Measurements from ENCODE around the gene TRPC4AP.

Gene TRPC4AP

DNA sequence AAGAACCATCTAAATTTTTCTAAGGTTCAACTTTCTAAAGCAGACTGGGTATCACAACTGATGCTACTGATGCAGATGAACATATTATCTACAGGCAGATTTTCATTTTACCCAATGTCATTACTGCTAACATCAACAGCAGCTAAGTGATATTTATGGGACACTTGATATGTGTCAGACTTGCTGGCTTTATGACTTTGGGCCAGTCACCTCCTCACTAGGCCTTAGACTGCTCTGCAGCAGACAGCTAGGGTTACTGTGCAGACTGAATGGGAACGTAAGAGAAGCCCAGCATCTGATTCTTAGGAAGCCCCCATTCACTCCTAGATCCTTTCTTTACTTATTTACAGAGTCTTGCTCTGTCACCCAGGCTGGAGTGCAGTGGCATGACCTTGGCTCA lies 70.8 kb downstream of the TRPC4AP start:
- H3K4me1 ChIP-seq (ENCODE audit: insufficient read depth, low read length): no peaks in the 10 kb centered on the region
- no peaks in the 10 kb centered on the region for H3K9me3 ChIP-seq (ENCODE audit: control insufficient read depth, insufficient read depth, low read length)
- H3K36me3 ChIP-seq (ENCODE audit: insufficient read depth, low read length): no peaks in the 10 kb centered on the region; the same call in 1 of the 2 replicates
- no peak overlapping the region for H3K9ac ChIP-seq (ENCODE audit: low read depth, low read length)

DNA sequence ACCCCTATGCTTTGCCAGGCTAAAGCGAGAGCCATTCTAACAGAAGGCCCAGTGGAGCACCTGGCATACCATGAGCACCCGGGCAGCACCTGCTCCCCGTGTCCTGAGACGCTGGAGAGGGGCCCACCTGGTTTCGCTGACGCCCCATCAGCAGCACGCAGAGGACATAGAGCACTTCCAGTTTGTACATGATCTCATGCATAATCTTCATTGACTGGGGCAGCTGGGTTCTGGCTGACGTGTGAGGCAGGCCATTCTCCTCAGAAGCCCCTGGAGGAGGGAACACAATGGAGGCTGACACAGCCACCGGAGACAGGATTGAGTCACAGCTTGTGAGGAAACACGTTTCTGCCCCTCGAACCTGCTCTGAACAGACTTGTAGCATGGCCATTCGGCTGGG lies 71.5 kb downstream of the TRPC4AP start:
- Histone ChIP-seq H3K9ac (ENCODE audit: low read depth, low read length) (no peak overlapping the region), H3K4me1 (ENCODE audit: insufficient read depth, low read length) (no peaks in the 10 kb centered on the region), H3K36me3 (ENCODE audit: insufficient read depth, low read length) (peaks cover 2% of the 10 kb centered on the region), H3K9me3 (ENCODE audit: control insufficient read depth, insufficient read depth, low read length) (no peaks in the 10 kb centered on the region)

DNA sequence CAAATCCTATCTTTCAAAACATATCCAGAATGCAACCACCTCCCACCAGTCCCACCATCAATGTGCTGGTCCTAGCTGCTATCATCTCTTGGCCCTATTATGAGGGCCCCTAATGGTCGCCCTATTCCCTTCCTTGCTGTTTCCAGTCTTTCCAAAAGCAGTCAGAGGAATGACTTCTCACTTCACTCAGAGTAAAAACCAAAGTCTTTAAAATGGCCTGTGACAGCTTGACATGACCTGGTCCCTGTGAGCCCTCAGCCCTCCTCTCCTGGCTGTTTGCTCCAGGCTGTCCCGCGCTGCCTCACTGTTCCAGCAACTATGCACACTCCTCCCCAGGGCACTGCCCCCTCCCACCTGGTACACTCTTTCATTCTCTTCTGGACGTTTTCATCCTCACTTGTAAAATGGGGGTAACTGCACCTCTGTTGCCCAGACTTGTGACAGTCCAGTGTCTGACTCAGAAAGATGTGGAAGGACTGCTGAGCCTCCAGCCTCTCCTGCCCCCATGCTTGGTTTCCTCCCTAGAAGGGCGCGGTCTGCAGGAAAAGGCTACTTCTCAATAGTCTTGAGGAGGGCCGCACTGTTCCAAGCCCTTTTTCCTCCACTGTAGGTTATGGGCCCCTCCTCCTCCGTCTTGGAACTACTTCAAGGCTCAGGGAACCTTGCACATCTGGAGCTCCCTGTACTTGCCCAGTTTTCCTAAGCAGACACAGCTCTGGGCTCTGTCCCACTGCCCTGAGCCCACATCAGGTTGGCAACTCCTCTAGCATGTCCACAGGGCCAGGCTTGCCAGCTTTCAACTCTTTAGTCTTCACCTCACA lies 72.3 kb downstream of the TRPC4AP start:
- Histone ChIP-seq H3K4me1 (ENCODE audit: insufficient read depth, low read length) (no peaks in the 10 kb centered on the region), H3K36me3 (ENCODE audit: insufficient read depth, low read length) (peaks cover 6% of the 10 kb centered on the region), H3K9ac (ENCODE audit: low read depth, low read length) (no peak overlapping the region), H3K9me3 (ENCODE audit: control insufficient read depth, insufficient read depth, low read length) (no peaks in the 10 kb centered on the region)

DNA sequence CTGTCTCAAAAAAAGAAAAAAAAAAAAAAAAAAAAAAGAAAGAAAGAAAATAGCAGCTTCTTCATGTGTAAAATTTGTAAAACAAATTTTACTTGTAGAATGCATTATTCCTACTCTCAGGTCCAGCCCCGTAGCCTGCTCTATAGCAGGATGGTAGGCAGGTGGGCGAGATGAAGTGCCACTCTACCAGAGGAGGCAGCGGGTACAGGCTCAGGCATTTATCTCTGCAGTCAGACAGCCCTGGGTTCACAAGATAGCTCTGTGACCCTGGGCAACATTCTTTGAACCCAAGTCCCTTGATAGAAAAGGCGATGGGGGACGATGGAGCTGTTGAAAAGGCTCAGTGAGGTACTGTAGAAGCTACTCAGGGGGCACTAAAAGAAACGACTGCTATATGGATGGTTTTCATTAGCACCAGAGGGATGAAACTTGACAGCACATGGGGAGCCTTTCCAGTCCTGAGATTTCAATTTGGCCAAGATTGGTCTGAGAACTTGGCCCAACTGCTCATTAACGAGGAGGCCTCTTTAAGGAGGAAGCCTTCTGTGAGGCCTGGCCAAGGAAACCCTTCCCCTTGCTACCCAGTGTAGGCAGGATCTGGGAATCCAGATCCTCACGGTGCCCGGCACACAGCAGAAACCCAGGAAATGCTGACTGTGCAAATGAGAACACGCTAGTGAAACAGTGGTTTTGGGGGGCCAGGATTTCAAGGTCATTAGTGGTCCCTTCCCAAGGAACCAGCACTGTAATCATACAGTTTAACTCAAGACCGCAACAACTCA lies 73.8 kb downstream of the TRPC4AP start:
- Histone ChIP-seq H3K9ac (ENCODE audit: low read depth, low read length) (no peak overlapping the region), H3K9me3 (ENCODE audit: control insufficient read depth, insufficient read depth, low read length) (no peaks in the 10 kb centered on the region), H3K4me1 (ENCODE audit: insufficient read depth, low read length) (no peaks in the 10 kb centered on the region), H3K36me3 (ENCODE audit: insufficient read depth, low read length) (peaks cover 6% of the 10 kb centered on the region)

DNA sequence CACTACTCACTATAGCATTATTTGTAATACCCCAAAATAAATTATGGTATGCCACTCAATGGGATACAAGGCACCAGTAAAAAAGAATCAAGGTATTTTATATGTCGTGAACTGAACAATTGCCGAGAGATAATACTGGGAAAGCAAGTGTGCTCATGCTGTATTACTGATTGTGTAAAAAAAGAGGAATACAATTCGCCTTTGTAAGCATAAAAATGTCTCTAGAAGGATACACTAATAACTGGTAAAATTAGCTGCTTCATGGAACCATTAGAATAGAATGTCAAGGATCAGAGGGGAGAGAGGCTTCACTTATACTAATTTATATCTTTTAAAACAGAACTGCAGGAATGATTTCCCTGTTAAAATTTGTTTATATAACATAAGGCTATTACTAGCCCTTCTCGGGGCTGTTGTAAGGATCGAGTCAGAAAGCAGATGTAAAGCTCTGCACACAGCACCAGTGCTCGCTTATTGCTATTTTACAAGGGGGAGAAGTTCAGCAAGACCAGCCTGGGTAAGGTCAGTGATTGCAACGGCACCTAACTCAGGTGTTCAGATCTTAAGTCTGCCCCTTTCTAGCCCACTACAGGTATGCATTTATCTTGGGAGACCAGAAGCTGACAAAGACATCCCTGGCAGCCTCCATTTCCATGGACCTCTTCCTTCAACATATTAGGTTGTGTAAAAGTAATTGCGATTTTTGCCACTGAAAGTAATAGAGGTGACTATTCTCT lies 75.3 kb downstream of the TRPC4AP start:
- Histone ChIP-seq H3K9ac (ENCODE audit: low read depth, low read length) (no peak overlapping the region), H3K4me1 (ENCODE audit: insufficient read depth, low read length) (no peaks in the 10 kb centered on the region), H3K36me3 (ENCODE audit: insufficient read depth, low read length) (peaks cover 13% of the 10 kb centered on the region), H3K9me3 (ENCODE audit: control insufficient read depth, insufficient read depth, low read length) (no peaks in the 10 kb centered on the region)

DNA sequence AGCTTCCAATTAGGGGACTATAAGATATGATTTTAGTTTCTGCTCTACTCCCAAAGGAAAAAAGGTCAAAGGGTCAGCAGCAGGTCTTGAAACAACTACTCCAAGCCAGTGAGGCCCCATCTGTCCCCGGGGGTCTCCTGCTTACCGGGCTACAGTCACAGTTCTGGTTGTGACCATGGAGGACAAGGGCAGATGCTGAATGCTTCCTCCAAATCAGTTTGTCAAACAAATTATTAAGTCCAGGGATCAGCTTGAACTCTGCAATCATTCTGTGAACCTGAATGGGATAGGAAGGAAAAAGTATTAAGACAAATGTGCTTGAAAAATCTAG lies 76.8 kb downstream of the TRPC4AP start:
- Histone ChIP-seq H3K9me3 (ENCODE audit: control insufficient read depth, insufficient read depth, low read length) (no peaks in the 10 kb centered on the region), H3K4me1 (ENCODE audit: insufficient read depth, low read length) (no peaks in the 10 kb centered on the region), H3K36me3 (ENCODE audit: insufficient read depth, low read length) (peaks cover 17% of the 10 kb centered on the region), H3K9ac (ENCODE audit: low read depth, low read length) (no peak overlapping the region)

DNA sequence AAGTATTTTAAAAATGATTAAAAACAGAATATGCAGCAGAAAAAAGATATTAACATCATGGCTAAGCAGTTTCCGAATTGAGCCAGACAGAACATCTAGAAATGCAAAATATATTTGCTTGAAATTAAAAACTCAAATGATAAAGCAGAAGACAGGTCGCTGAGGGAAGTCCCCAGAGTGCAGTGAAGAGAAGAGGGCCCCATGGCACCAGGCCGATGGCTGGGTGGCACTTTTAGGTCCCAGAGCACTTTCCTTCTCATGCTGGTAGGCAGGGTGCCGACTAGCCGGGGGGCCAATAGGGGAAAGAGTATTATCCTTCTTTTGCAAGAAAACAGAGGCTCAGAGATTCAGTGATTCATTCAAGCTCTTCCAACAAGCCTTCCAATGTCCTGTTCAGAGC lies 78.1 kb downstream of the TRPC4AP start:
- no peaks in the 10 kb centered on the region; the same call in 1 of the 2 replicates for H3K4me1 ChIP-seq (ENCODE audit: insufficient read depth, low read length)
- no peaks in the 10 kb centered on the region for H3K9me3 ChIP-seq (ENCODE audit: control insufficient read depth, insufficient read depth, low read length)
- peaks cover 17% of the 10 kb centered on the region for H3K36me3 ChIP-seq (ENCODE audit: insufficient read depth, low read length)
- no peak overlapping the region for H3K9ac ChIP-seq (ENCODE audit: low read depth, low read length)

DNA sequence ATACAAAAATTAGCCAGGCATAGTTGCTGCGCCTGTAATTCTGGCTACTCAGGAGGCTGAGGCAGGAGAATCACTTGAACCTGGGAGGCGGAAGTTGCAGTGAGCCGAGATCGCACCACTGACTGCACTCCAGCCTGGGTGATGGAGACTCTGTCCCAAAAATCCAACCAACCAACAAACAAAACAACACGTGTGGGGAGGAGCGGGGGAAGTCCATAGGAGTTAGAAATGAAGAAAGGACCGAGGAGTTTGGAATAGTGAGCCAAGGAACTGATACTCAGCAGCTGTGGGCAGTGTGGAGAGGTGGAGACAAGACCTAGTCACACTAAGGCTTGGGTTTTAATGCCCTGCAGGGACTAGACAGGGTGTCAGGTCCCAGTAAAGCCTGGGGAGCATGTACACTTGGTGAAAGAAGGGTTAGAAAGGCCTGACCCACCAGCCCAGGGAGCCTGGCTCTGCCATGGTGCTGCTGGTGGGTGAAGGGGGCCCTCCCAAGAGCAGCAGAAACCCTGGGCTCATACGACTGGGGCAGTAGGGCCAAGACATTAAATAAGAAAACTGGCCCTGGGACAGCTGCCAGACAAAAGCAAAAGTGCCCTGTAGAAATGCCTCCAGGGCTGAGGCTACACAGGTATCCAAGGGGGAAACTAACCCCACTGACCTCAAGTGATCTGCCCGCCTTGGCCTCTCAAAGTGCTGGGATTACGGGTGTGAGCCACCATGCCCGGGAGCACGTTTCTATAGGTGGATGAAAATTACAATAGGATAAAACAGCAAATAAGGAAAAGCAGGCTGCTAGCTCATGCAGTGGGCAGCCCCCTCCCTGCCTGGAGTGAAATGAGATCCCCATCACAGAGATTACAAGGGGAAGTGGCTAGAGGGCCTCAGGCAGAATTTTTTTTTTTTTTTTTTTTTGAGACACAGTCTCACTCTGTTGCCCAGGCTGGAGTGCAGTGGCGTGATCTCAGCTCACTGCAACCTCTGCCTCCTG lies 78.9 kb downstream of the TRPC4AP start:
- H3K36me3 ChIP-seq (ENCODE audit: insufficient read depth, low read length): peaks cover 20% of the 10 kb centered on the region
- no peak overlapping the region for H3K9ac ChIP-seq (ENCODE audit: low read depth, low read length)
- H3K9me3 ChIP-seq (ENCODE audit: control insufficient read depth, insufficient read depth, low read length): no peaks in the 10 kb centered on the region
- H3K4me1 ChIP-seq (ENCODE audit: insufficient read depth, low read length): no peaks in the 10 kb centered on the region; the same call in 1 of the 2 replicates

DNA sequence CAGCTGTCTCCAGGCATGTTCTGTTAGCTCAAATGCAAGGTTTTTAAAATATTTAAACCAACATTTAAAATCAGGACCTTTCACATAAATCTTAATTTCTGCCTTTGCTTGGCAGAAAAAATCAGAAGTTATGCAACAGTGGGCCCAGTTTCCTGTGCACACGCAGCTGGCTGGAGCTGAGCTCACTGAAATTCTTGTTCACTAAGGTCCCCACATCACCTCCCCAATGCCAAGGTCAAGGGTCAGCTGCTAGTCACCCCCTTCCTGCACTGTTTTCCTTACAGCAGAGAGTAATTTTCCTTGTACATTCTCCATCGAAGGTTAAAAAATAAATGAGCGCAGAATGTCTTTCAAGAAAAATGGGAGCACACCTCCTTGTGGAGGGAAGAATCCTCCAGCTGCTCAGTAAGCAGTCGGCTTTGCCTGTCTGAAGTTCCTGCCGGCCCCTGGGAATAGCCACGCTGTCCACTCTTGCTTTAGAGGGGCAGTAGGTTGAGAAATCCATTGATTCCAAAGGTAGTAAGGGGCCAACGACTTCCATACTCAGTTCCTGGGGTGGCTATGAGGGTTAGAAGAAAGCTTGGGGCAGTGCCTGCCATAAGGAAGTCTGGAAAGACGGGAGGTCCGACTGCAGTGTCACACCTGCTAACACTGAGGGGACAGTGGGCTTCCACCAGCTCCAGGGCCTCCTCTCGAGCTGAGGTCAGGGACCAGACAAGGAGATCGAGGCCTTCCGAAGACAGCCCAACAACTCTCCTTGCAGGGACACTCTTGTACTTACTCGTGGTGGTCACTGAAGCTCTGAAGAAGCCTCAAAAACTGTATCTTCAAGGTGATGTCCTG lies 80.2 kb downstream of the TRPC4AP start:
- H3K9me3 ChIP-seq (ENCODE audit: control insufficient read depth, insufficient read depth, low read length): no peaks in the 10 kb centered on the region
- peaks cover 28% of the 10 kb centered on the region for H3K36me3 ChIP-seq (ENCODE audit: insufficient read depth, low read length)
- H3K4me1 ChIP-seq (ENCODE audit: insufficient read depth, low read length): no peaks in the 10 kb centered on the region; the same call in 1 of the 2 replicates
- H3K9ac ChIP-seq (ENCODE audit: low read depth, low read length): no peak overlapping the region

DNA sequence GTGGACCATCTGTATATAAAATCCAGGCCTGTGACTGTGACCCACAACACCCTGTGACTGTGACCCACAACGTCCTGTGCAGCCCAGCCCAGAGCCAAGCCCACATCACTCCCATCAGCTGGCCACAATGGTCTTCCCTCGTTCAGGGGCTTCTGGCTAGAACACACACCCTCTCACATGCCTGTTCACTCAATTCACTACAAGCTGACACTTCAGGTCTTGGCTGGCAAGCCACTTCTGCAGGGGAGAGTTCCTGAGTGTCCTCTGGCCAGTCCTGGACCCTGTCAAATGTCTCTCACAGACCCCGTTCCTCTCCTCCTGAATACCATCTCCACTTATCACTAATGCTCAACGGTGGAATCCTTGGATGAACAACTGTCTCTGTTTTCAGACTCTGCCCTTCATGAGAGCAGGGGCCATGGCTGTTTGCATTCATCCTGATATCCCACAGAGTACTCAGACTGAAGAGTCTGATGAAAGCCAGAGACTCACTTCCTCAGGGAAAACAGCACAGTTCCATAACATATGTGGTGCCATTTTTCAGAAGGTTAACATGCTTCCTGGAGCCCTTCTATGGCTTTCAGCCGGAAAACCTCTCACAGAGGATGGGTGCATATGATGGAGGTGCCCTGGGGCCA lies 80.9 kb downstream of the TRPC4AP start:
- no peak overlapping the region for H3K9ac ChIP-seq (ENCODE audit: low read depth, low read length)
- no peaks in the 10 kb centered on the region for H3K9me3 ChIP-seq (ENCODE audit: control insufficient read depth, insufficient read depth, low read length)
- no peaks in the 10 kb centered on the region; the same call in 1 of the 2 replicates for H3K4me1 ChIP-seq (ENCODE audit: insufficient read depth, low read length)
- H3K36me3 ChIP-seq (ENCODE audit: insufficient read depth, low read length): peaks cover 28% of the 10 kb centered on the region

DNA sequence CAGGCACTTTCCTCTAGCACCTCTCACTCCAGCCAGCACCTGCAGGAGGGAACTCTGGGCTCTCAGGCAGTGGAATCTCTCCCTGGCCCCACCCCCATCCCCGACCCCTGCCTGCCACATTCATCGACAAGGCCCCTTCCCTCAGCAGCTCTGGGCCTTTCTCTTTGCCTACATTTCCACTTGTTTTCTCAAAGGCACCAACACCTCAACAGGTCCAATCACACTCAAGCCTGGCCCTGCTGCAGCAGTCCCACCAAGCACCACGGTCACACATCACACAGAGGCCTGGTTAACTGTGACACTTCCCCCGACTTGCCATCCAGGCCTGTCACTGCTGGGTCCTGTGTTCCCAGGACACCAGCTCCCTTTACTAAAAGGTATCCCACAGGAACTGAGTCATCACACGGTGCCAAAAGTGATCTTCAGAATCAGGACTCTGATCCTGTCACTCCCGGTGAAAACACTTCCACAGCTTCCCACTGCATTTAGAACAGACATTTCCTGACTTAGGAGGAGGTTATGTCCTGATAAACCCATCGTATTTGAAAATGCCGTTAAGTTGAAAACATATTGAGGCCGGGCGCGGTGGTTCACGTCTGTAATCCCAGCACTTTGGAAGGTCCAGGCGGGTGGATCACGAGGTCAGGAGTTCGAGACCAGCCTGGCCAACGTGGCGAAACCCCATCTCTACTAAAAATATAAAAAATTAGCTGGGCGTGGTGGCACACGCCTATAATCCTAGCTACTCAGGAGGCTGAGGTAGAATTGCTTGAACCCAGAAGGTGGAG lies 82.0 kb downstream of the TRPC4AP start:
- Histone ChIP-seq H3K36me3 (ENCODE audit: insufficient read depth, low read length) (peaks cover 25% of the 10 kb centered on the region), H3K9ac (ENCODE audit: low read depth, low read length) (no peak overlapping the region), H3K4me1 (ENCODE audit: insufficient read depth, low read length) (no peaks in the 10 kb centered on the region; the same call in 1 of the 2 replicates), H3K9me3 (ENCODE audit: control insufficient read depth, insufficient read depth, low read length) (no peaks in the 10 kb centered on the region)

DNA sequence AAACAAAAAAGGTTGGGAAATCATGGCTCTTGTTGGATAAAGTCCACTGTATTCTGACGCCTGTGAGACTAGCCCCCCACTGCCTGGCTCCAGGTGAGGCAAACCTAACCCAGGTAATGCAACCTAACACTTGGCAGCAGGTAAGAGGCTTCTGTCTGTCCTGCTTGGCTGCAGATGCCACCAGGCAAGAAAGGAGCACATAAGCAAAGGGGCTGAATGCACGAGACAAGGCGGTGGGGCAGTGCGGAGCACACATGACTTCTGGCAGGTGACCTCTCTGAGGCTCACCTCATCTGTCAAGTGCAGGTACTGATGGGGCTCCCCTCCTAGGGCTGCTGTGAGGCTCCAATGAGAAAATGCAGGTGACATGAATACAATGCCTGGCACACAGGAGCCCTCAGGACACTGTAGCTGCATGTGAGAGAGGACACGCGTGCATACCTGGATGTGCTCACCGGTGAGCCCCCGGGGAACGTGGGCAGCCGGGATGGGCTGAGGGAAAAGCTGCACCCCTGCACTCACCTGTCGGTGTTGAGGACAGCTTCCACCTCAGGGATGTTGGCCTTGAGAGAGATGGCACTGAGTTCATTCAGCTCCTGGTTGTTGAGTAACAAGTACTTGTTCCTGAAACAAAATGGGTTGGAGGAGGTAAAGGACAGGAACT lies 82.8 kb downstream of the TRPC4AP start:
- H3K36me3 ChIP-seq (ENCODE audit: insufficient read depth, low read length): peaks cover 27% of the 10 kb centered on the region
- H3K9ac ChIP-seq (ENCODE audit: low read depth, low read length): no peak overlapping the region
- H3K9me3 ChIP-seq (ENCODE audit: control insufficient read depth, insufficient read depth, low read length): no peaks in the 10 kb centered on the region
- no peaks in the 10 kb centered on the region; the same call in 1 of the 2 replicates for H3K4me1 ChIP-seq (ENCODE audit: insufficient read depth, low read length)
